HG03571 (cell line): ENCODE measurements around the gene TEX10.
"Not testable (repeated sequence)": the region's sequence is repeated elsewhere in the genome, so short reads cannot be mapped to it uniquely, and the experiment has no call there.

Experiments
- ATAC-seq: cut with Tn5 transposase; IDR thresholded peaks from one replicate; pipeline ENCODE4 v1.9.1; 2021; ENCODE audit not compliant: unreplicated experiment

Gene TEX10

GRCh38 chr9:100350188-100350587, 2.6 kb downstream of the TEX10 start:
- no peak for ATAC-seq

GRCh38 chr9:100346836-100347235, 5.9 kb downstream of the TEX10 start:
- no peak for ATAC-seq

- ATAC-seq = no peak
These were observed 10.9 kb downstream of the TEX10 start for GRCh38 chr9:100341889-100342288.

- ATAC-seq = no peak
These were observed 12.5 kb downstream of the TEX10 start for GRCh38 chr9:100340224-100340623.

- not testable (repeated sequence) for ATAC-seq
These were observed 14.0 kb downstream of the TEX10 start for GRCh38 chr9:100338736-100339135.

- no peak for ATAC-seq
These were observed 28.0 kb downstream of the TEX10 start for GRCh38 chr9:100324594-100325200.

GRCh38 chr9:100322954-100323536, 29.7 kb downstream of the TEX10 start:
- ATAC-seq = no peak

- ATAC-seq = no peak
These were observed 35.0 kb downstream of the TEX10 start for GRCh38 chr9:100317706-100318105.

- ATAC-seq = no peak
These were observed 37.2 kb downstream of the TEX10 start for GRCh38 chr9:100315561-100315960.

GRCh38 chr9:100309992-100310391, 42.8 kb downstream of the TEX10 start:
- ATAC-seq = no peak

- ATAC-seq = no peak
These were observed 43.7 kb downstream of the TEX10 start for GRCh38 chr9:100308965-100309564.

- no peak for ATAC-seq
These were observed 45.7 kb downstream of the TEX10 start for GRCh38 chr9:100307080-100307479.

GRCh38 chr9:100306283-100306682, 46.5 kb downstream of the TEX10 start:
- no peak for ATAC-seq

GRCh38 chr9:100303747-100304146, 49.0 kb downstream of the TEX10 start:
- no peak for ATAC-seq

- no peak for ATAC-seq
These were observed 54.4 kb downstream of the TEX10 start for GRCh38 chr9:100298378-100298777.

- ATAC-seq = no peak
These were observed 56.3 kb downstream of the TEX10 start for GRCh38 chr9:100296407-100296806.

- ATAC-seq = no peak
These were observed 57.5 kb downstream of the TEX10 start for GRCh38 chr9:100295240-100295639.

- no peak for ATAC-seq
These were observed 57.9 kb downstream of the TEX10 start for GRCh38 chr9:100294806-100295205.

GRCh38 chr9:100294341-100294740, 58.4 kb downstream of the TEX10 start:
- no peak for ATAC-seq

GRCh38 chr9:100292414-100292813, 60.3 kb downstream of the TEX10 start:
- ATAC-seq = no peak

GRCh38 chr9:100290714-100291113, 62.0 kb downstream of the TEX10 start:
- ATAC-seq = no peak

GRCh38 chr9:100287186-100287585, 65.6 kb downstream of the TEX10 start:
- ATAC-seq = no peak

GRCh38 chr9:100286257-100286656, 66.5 kb downstream of the TEX10 start:
- no peak for ATAC-seq
